B cell (primary cell): ENCODE data around the gene APLN.

Source experiments
- EZH2 ChIP-seq: IDR thresholded peaks from 2 replicates; pipeline ENCODE4 v1.6.1; 2012; ENCODE audit warnings: borderline replicate concordance, low read depth, mild to moderate bottlenecking, moderate library complexity, low read length; ENCODE audit not compliant: insufficient read depth, poor library complexity, severe bottlenecking
- TF ChIP-seq, protein P1 (sequence below): fragments of 200-600 bp; IDR thresholded peaks from one replicate; pipeline ENCODE4 v1.8.0; 2022; ENCODE audit warnings: antibody characterized with exemption, mild to moderate bottlenecking

DNA sequence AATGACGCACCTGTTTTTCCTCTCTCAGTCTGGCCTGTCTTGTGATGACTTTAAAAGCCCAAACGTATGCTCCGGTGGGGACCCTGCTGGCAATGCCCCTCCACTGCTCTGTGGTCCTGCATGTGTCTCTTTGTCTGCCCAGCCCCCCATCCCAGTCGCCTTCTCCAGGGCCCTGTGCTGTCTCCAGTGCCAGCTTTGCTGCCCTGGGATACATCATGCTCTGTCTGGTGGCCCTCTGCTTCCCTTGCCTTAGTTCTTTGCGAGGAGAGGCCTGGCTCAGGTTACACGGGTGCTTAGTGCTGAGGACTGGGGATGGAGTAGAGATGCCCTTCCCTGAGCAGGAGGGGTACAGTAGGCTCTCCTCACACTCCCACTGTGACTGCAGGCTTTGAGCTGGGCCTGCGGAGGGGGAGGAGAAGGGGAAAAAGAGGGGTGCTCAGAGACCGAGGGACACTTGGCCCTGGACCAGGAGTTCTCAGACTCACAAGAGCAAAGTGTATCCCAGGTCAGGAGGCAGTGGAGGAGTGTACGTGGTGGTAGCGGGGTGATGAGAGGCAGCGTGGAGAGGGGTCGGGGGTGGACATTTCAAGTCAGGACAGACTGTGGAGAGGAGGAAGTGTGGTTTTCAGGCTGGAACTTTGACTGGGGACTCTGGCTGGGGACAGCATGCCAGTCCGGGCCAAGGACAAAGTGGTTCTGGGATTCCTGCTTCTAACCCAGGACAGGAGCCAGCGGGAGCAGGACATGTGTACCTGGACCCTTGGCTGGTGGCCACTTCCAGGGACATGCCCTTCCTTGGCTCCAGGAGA is 2.8 kb downstream of the APLN start:
- TF ChIP-seq, protein P1, sequence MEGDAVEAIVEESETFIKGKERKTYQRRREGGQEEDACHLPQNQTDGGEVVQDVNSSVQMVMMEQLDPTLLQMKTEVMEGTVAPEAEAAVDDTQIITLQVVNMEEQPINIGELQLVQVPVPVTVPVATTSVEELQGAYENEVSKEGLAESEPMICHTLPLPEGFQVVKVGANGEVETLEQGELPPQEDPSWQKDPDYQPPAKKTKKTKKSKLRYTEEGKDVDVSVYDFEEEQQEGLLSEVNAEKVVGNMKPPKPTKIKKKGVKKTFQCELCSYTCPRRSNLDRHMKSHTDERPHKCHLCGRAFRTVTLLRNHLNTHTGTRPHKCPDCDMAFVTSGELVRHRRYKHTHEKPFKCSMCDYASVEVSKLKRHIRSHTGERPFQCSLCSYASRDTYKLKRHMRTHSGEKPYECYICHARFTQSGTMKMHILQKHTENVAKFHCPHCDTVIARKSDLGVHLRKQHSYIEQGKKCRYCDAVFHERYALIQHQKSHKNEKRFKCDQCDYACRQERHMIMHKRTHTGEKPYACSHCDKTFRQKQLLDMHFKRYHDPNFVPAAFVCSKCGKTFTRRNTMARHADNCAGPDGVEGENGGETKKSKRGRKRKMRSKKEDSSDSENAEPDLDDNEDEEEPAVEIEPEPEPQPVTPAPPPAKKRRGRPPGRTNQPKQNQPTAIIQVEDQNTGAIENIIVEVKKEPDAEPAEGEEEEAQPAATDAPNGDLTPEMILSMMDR = no peak
- TF ChIP-seq EZH2 = no peak
